Activated T-helper 17 cell treated with anti-CD3 and anti-CD28 coated beads, Interleukin-2, amount 50 U/mL, for 72 hours (primary cell): ENCODE data around the gene ZKSCAN8. TPM values are rescaled to one million over a fixed set of nuclear protein-coding genes. Genes with fewer than 3 reads are reported as not detected.

ENCODE experiments used
- ATAC-seq: fragments of 150-1000 bp; cut with Tn5 transposase; replicated peaks from 2 replicates; pipeline ENCODE4 v1.10.0; 2021; ENCODE audit warnings: mild to moderate bottlenecking, moderate library complexity
- H3K27ac Mint-ChIP-seq: one replicate; pipeline ENCODE4 v1.8.0; 2022; ENCODE audit warnings: mixed read lengths
- H3K27me3 Mint-ChIP-seq: one replicate; pipeline ENCODE4 v1.8.0; 2022; ENCODE audit warnings: mixed read lengths
- H3K36me3 Mint-ChIP-seq: one replicate; pipeline ENCODE4 v1.8.0; 2022; ENCODE audit warnings: low read depth, mild to moderate bottlenecking, mixed read lengths
- H3K4me1 Mint-ChIP-seq: one replicate; pipeline ENCODE4 v1.8.0; 2022; ENCODE audit warnings: mixed read lengths
- H3K4me3 Mint-ChIP-seq: one replicate; pipeline ENCODE4 v1.8.0; 2022; ENCODE audit warnings: mild to moderate bottlenecking, mixed read lengths
- H3K9me3 Mint-ChIP-seq: one replicate; pipeline ENCODE4 v1.8.0; 2022; ENCODE audit warnings: mixed read lengths
- total RNA-seq, 2 donors: library from RNA; stranded (reverse); gene quantifications; one replicate each; pipeline ENCODE4 v1.2.3, GENCODE V29; 2022

ZKSCAN8 gene
- total RNA-seq, 2 donors from 2014 or later, result 16.5 to 42.7 TPM

GRCh38 chr6:28206527-28206926 is 64.8 kb downstream of the ZKSCAN8 start:
- Mint-ChIP-seq H3K4me3 (no peak overlapping the region), H3K36me3 (peaks cover 6% of the 10 kb centered on the region), H3K4me1 (peaks cover 5% of the 10 kb centered on the region), H3K27ac (no peak overlapping the region), H3K27me3 (peaks cover 49% of the 10 kb centered on the region), H3K9me3 (no peaks in the 10 kb centered on the region)
- no peak for ATAC-seq

DNA sequence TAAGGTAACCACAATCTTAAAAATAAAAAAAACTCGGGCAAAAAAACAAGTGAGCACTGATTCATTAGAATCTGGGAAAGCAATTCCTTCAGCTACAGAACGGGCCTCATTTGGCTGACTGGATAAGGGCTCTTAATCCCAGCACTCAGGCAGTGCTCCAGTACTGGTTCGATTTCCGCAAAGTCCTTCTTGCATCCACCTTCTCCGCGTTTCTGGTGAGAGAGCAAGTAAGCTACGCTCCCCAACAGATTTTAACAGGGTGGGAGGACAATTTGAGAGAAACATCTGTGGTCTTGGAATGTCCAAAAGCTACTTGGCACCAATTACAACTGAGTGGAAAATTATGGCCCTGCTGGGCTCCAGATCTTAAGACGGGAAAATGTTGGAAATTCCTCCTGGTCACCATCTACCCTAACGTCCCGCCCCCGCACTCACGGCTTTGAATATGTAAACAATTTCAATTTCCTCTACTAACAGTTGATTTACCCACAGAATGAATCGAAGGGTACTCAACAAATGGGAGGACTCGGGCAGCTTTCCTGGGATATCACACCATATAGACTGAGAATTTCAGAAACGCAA is 65.3 kb downstream of the ZKSCAN8 start:
- Mint-ChIP-seq H3K27me3 (peaks cover 54% of the 10 kb centered on the region), H3K4me3 (peak overlapping the region; percentile 71), H3K4me1 (peaks cover 9% of the 10 kb centered on the region), H3K27ac (no peak overlapping the region), H3K36me3 (peaks cover 6% of the 10 kb centered on the region), H3K9me3 (no peaks in the 10 kb centered on the region)
- no peak for ATAC-seq

- Mint-ChIP-seq H3K4me3 (peak overlapping the region; percentile 71), H3K4me1 (peaks cover 15% of the 10 kb centered on the region), H3K9me3 (no peaks in the 10 kb centered on the region), H3K27me3 (peaks cover 59% of the 10 kb centered on the region), H3K36me3 (peaks cover 6% of the 10 kb centered on the region), H3K27ac (no peak overlapping the region)
- ATAC-seq, result peak; percentile 53
Measured at GRCh38 chr6:28207510-28208110, 65.9 kb downstream of the ZKSCAN8 start.

DNA sequence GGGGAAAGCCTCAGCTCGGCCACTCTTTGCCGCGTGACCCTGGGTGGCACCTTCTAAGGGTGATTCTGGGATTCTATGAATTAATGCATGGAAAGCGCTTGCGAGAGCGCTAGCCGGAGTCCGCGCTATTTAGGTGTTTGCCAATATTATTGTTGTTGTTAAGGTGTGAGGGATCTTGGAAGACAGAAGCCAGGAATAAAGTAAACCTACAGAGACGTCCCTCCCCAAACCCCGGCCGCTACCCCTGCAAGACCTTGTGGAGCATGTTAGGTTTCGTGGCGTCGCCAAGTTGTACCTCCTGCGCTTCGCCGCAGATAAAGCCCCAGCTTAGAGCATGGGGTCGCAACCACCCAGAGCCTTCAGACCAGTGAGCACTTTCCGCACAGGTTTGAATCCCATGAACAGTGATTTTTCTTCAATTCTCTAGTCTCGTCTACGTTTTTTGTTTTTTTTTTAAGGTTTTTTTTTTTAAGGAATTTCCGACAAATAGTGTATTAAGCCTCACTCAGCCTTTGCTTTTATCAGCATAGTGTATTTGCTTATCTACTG is 66.5 kb downstream of the ZKSCAN8 start:
- H3K27ac Mint-ChIP-seq, result no peak overlapping the region
- H3K36me3 Mint-ChIP-seq, result peaks cover 6% of the 10 kb centered on the region
- no peaks in the 10 kb centered on the region for H3K9me3 Mint-ChIP-seq
- H3K4me1 Mint-ChIP-seq, result peaks cover 19% of the 10 kb centered on the region
- no peak for ATAC-seq
- H3K4me3 Mint-ChIP-seq, result peak overlapping the region; percentile 71
- peaks cover 65% of the 10 kb centered on the region for H3K27me3 Mint-ChIP-seq

Other genes starting within 250 kb of the ZKSCAN8 start
- gene OR2B2, start 229.5 kb upstream of the ZKSCAN8 start, total RNA-seq, result not detected
- gene OR2B6, start 184.6 kb upstream of the ZKSCAN8 start, total RNA-seq, result under 1 TPM in 1 of 2 donors, not detected in 1; 0.54 TPM
- 10 to 100 TPM in 1 of 2 donors, 1 to 10 TPM in 1; 2.1 to 14.8 TPM for gene ZNF165, start 61.3 kb upstream of the ZKSCAN8 start, total RNA-seq
- 1 to 10 TPM; 2.0 to 3.0 TPM for gene ZSCAN16, start 17.3 kb upstream of the ZKSCAN8 start, total RNA-seq
- 1 to 10 TPM; 1.0 to 1.8 TPM for gene ZSCAN9, start 83.4 kb downstream of the ZKSCAN8 start, total RNA-seq
- 1 to 10 TPM; 1.6 to 1.7 TPM for gene ZKSCAN4, start 110.4 kb downstream of the ZKSCAN8 start, total RNA-seq
- gene NKAPL, start 117.4 kb downstream of the ZKSCAN8 start, total RNA-seq, result under 1 TPM in 1 of 2 donors, not detected in 1; 0.21 TPM
- 1 to 10 TPM; 3.3 to 4.3 TPM for gene ZSCAN26, start 125.3 kb downstream of the ZKSCAN8 start, total RNA-seq
- under 1 TPM; 0.64 to 0.76 TPM for gene PGBD1, start 139.7 kb downstream of the ZKSCAN8 start, total RNA-seq
- gene ZSCAN31, start 194.3 kb downstream of the ZKSCAN8 start, total RNA-seq, result 1 to 10 TPM in 1 of 2 donors, under 1 TPM in 1; 0.63 to 1.0 TPM
- gene ZKSCAN3, start 208.1 kb downstream of the ZKSCAN8 start, total RNA-seq, result 1 to 10 TPM; 1.5 to 2.6 TPM